ENCODE results near the gene JUND. TPM values are rescaled to one million over a fixed set of nuclear protein-coding genes. Genes with fewer than 3 reads are reported as not detected.
A peak's percentile ranks its signal among the peaks of the same experiment; 100 is the strongest.

The JUND gene
- total RNA-seq, 4 donors from 2014 or later, result 629 to 753 (median 680) TPM

DNA sequence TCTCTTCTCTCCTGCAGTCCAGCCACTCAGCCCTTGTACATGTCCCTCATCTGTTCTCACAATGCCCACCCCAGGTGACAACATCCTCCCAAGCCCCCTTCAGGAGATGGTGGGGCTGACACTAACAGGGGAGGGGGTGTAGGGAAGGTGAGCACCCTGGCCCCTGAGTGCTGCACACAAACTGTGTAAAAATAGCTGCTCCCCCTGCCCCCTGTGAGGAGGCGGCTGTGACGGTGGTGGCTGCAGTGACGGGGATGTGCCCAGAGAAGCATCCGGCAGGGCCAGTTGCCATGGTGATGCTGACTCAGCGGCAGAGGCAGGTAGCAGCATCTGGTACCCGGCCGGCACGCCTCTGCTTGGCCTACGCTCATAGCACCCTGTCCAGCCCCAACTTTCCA lies 13.0 kb upstream of the JUND start:
- TF ChIP-seq POLR2A (IDR thresholded peaks at IDR 0.05), result no peak
- TF ChIP-seq, protein P1, sequence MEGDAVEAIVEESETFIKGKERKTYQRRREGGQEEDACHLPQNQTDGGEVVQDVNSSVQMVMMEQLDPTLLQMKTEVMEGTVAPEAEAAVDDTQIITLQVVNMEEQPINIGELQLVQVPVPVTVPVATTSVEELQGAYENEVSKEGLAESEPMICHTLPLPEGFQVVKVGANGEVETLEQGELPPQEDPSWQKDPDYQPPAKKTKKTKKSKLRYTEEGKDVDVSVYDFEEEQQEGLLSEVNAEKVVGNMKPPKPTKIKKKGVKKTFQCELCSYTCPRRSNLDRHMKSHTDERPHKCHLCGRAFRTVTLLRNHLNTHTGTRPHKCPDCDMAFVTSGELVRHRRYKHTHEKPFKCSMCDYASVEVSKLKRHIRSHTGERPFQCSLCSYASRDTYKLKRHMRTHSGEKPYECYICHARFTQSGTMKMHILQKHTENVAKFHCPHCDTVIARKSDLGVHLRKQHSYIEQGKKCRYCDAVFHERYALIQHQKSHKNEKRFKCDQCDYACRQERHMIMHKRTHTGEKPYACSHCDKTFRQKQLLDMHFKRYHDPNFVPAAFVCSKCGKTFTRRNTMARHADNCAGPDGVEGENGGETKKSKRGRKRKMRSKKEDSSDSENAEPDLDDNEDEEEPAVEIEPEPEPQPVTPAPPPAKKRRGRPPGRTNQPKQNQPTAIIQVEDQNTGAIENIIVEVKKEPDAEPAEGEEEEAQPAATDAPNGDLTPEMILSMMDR (IDR thresholded peaks at IDR 0.05), result no peak
- peak overlapping the region; percentile 23 to 99 (median 96) for H3K27ac ChIP-seq
- no peaks in the 10 kb centered on the region for H3K36me3 ChIP-seq
- H3K9me3 ChIP-seq, result no peaks in the 10 kb centered on the region
- no peaks in the 10 kb centered on the region for H3K27me3 ChIP-seq
- peaks cover 4 to 36% (median 19%) of the 10 kb centered on the region in 4 donors for H3K4me1 ChIP-seq
- no peak overlapping the region for H3K4me3 ChIP-seq
- peak; percentile 65 to 93 (median 86) for DNase-seq

DNA sequence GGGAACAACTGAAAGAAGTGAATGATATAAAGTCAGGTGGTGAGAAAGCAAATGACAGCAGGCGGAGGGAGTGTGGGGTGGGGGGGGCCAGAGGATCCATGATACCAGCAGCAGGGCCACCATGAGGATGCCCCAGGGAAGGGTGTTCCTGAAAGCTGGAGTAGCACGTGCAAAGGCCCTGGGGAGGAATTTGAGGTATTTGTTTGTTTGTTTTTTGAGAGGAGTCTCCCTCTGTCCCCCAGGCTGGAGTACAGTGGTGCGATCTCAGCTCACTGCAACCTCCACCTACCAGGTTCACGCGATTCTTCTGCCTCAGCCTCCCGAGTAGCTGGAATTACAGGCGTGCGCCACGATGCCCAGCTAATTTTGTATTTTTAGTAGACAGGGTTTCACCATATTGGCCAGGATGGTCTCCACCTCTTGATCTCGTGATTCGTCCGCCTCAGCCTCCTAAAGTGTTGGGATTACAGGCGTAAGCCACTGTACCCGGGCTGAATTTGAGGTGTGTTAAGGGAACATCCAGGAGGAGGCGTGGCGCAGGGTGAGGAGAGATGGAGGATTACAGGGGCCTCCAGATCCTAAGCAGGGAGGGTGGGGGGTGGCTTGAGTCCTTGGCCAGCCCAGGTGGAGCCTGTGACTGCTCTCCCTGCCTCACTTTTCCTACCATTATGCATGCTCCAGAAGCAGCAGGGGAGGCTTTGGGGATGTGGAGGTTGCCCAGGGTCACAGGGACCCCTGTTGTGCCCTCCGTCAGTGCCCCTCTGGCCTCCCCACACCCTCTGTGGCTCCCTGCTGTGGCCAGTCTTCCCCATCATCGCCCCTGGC lies 12.4 kb upstream of the JUND start:
- TF ChIP-seq, protein P1 (IDR thresholded peaks at IDR 0.05), result no peak
- TF ChIP-seq POLR2A (IDR thresholded peaks at IDR 0.05), result no peak
- Histone ChIP-seq H3K4me3 (peak overlapping the region in 2 of 4 donors; percentile 58 to 78), H3K27ac (peak overlapping the region; percentile 93 to 99 (median 99)), H3K4me1 (peaks cover 4 to 35% (median 19%) of the 10 kb centered on the region in 4 donors), H3K9me3 (no peaks in the 10 kb centered on the region), H3K27me3 (no peaks in the 10 kb centered on the region), H3K36me3 (no peaks in the 10 kb centered on the region)
- DNase-seq, result no peak

DNA sequence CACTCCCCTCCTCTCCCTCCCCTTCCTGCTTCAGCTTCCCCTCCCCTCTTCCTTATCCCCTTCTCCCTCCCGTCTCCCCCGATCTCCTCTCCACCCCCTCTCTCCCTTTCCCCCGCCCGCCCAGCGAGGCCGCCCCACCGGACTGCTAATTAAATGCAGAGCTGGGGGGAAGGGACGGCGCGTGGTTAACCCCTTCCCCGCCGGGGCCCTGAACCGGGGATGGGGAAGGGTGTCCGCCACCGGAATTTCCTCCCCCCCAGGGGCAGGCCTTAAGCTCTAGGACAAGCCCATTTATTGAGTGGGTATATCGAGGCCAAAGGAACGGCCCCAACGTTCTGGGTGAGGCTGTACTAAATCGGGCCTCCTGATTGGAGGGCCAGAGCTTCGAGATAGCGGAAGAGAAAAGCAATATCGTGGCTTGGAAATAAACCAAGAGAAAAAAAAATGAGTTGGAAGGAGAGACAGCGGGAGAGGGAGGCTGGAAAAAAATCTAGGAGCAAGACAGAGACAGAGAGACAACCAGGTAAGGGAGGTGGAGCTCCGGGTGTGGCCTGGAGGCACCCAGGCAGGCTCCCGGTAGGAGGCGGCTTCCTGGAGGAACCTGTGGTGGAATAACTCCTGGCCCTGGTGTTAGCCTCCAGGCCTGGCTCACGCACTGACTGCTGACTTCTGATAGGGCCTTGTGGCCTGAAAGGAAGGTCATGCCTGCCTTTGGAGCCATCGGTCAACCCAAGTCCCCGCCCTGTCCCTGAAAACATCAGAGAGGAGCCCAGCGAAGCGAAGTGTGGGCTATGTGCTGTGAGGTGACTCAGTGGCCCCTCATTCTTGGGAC lies 11.6 kb upstream of the JUND start:
- peak; percentile 68 to 85 (median 80) for DNase-seq
- TF ChIP-seq, protein P1 (IDR thresholded peaks at IDR 0.05), result peak in 3 of 6 experiments; percentile 16 to 28 (median 19)
- peak; percentile 40 to 43 for TF ChIP-seq POLR2A (IDR thresholded peaks at IDR 0.05)
- H3K27me3 ChIP-seq, result no peaks in the 10 kb centered on the region
- H3K9me3 ChIP-seq, result no peaks in the 10 kb centered on the region
- no peaks in the 10 kb centered on the region for H3K36me3 ChIP-seq
- H3K4me3 ChIP-seq, result peak overlapping the region; percentile 58 to 81 (median 74)
- H3K4me1 ChIP-seq, result peaks cover 4 to 35% (median 19%) of the 10 kb centered on the region in 4 donors
- peak overlapping the region; percentile 93 to 99 (median 99) for H3K27ac ChIP-seq

DNA sequence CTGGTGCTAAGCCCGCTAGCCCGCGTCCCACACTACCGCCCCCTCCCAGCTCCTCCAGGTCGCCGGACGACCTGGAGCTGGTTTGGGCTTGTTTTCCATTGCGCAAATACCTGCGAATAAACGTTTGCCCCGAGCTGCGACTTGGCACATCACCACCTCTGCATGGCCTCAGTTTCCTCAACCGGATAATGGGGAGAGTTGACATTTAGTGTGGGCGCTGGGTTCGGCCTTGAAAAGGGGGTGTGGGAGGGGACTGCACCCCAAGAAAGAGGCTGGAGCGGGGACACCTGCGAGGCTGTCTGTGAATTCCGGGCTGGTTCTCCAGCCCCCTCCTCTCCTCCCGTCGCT lies 11.0 kb upstream of the JUND start:
- peaks cover 4 to 35% (median 19%) of the 10 kb centered on the region in 4 donors for H3K4me1 ChIP-seq
- no peak for TF ChIP-seq POLR2A (IDR thresholded peaks at IDR 0.05)
- TF ChIP-seq, protein P1 (IDR thresholded peaks at IDR 0.05), result no peak
- no peak for DNase-seq
- H3K27me3 ChIP-seq, result no peaks in the 10 kb centered on the region
- no peaks in the 10 kb centered on the region for H3K9me3 ChIP-seq
- H3K27ac ChIP-seq, result peak overlapping the region; percentile 93 to 99 (median 99)
- H3K4me3 ChIP-seq, result peak overlapping the region; percentile 58 to 81 (median 74)
- H3K36me3 ChIP-seq, result no peaks in the 10 kb centered on the region

DNA sequence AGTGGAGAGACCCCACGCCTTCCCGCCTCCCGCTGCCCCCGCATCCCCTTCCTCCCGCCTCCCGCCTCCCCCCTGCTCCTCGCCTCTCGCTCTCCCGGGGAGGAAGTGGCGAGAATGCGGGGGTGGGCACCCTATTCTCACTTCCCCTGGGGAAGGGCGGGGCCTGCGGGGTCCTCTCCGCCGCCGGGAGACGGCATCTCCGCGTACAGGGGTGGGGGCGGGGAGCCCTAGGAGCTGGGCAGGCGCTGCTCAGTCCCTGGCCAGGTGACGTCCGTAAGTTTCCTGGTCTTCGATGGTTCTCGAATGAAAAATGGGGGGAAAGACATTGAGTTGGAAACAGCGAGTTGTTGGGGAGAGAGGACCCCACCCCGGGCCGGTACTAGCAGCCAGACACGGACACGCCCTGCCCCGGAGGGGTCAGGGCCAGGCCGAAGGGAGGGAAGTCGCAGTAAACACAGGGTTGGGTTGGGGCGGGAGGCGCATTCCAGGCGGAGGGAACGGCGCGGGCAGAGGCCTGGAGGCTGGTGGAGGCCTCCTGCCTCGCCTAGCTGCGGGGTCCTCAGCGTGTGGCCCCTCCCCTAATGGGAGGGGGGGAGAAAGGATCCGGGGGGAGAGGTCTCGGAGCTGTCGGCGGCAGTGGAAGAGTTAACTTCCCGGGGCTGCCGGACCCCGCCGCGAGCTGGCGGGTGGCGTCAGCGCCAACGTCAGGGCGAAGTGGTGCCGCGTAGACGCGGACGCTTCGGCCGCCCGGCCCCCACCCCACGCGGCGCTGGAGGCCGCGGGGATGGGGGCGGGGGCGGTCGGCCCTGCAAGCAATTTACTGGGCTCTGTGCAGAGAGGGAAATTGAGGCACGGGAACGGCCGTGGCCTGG lies 10.4 kb upstream of the JUND start:
- peak overlapping the region; percentile 93 to 99 (median 99) for H3K27ac ChIP-seq
- peak overlapping the region; percentile 58 to 81 (median 74) for H3K4me3 ChIP-seq
- H3K36me3 ChIP-seq, result no peaks in the 10 kb centered on the region
- peak; percentile 70 to 82 for TF ChIP-seq POLR2A (IDR thresholded peaks at IDR 0.05)
- TF ChIP-seq, protein P1 (IDR thresholded peaks at IDR 0.05), result no peak
- H3K4me1 ChIP-seq, result peaks cover 4 to 35% (median 19%) of the 10 kb centered on the region in 4 donors
- DNase-seq, result peak; percentile 90 to 97 (median 97)
- H3K9me3 ChIP-seq, result no peaks in the 10 kb centered on the region
- H3K27me3 ChIP-seq, result no peaks in the 10 kb centered on the region

Measured in Peyer's patch (tissue), 4 donors.